HL-60/S4 treated with phorbol 12-myristate 13-acetate at 8.2 ng/mL for 4 days and 3 days (cell line): Measurements from ENCODE around the gene CDK12.
"Not testable (repeated sequence)": the region's sequence is repeated elsewhere in the genome, so short reads cannot be mapped to it uniquely, and the experiment has no call there.

Experiments used
- in situ Hi-C: fragments of 300-500 bp; cut with MboI; formaldehyde crosslinking; loops from 2 replicates; pipeline ENCODE4 v1.15.0; 2022; ENCODE audit warnings: low sequenced_read_pairs

Gene CDK12

GRCh38 chr17:39496921-39497320 lies 35.6 kb downstream of the CDK12 start:
- in situ Hi-C loops, result not testable (repeated sequence)

DNA sequence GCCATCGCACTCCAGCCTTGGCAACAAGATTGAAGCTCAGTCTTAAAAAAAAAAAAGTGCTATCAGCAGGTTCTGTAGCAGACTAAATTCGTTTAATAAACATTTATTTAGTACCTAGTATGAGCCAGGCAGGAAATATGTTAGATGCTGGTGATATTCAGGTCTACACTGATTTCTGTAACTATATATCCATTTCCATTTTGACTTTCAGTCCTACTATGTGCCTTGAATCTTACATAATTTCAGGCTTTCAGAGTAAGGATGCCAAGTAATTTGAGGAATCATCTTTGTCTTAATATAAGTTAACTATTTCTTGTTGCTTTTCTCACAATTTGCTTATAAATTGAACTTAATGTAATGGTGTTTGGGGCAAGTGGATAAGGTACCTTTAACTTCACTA lies 46.2 kb downstream of the CDK12 start:
- in situ Hi-C loops, result no loop called here

GRCh38 chr17:39508987-39509386 lies 47.7 kb downstream of the CDK12 start:
- in situ Hi-C loops, result no loop called here

DNA sequence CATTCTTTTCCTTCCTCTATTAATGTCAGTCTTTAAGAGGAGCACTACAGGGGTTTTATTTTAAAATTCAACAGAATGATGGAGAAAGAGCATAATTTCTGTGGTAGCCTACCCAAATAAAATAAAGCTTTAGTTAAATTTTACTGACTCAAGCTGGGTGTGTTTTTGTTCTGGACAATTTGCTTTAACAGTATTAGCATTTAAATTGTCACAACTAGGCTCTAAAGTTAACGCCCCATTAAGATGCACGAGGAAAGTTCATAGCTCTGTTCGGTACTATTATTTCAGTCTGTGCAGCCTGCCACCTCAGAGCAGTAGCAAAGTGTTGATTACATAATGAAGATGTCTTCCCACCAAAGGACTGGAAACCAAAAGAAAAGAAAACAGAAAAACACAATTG lies 52.0 kb downstream of the CDK12 start:
- in situ Hi-C loops, result no loop called here

GRCh38 chr17:39513915-39514314 lies 52.6 kb downstream of the CDK12 start:
- in situ Hi-C loops, result no loop called here

DNA sequence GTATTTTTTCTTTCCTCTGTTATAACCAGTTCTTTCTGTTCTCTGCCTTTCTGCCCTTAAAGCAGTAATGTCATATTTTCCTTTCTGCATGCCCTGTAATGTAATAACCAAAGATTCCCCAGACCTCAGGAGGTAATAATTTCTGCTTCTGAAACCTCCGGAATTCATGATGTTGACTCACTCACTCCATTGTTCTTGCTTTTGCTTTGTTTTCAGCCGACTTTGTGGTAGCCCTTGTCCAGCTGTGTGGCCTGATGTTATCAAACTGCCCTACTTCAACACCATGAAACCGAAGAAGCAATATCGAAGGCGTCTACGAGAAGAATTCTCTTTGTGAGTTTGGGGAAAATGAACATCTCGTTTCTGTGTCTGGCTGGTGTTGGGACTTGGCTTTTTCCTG lies 55.9 kb downstream of the CDK12 start:
- in situ Hi-C loops, result no loop called here

DNA sequence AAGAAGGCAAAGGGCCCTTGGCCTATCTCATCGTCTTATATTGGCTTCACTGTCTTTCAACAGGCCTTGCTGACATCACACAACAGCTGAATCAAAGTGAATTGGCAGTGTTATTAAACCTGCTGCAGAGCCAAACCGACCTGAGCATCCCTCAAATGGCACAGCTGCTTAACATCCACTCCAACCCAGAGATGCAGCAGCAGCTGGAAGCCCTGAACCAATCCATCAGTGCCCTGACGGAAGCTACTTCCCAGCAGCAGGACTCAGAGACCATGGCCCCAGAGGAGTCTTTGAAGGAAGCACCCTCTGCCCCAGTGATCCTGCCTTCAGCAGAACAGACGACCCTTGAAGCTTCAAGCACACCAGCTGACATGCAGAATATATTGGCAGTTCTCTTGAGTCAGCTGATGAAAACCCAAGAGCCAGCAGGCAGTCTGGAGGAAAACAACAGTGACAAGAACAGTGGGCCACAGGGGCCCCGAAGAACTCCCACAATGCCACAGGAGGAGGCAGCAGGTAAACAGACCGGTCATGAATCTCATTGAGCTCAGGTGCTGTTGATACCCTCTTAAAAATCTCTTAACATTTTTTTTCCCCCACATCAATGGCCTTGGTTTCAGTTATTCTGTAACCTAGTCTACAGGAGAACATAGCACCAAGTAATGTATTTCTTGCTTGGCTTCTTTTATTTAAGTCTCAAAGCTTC lies 64.7 kb downstream of the CDK12 start:
- in situ Hi-C loops, result no loop called here

GRCh38 chr17:39527220-39527813 lies 66.0 kb downstream of the CDK12 start:
- in situ Hi-C loops, result no loop called here

DNA sequence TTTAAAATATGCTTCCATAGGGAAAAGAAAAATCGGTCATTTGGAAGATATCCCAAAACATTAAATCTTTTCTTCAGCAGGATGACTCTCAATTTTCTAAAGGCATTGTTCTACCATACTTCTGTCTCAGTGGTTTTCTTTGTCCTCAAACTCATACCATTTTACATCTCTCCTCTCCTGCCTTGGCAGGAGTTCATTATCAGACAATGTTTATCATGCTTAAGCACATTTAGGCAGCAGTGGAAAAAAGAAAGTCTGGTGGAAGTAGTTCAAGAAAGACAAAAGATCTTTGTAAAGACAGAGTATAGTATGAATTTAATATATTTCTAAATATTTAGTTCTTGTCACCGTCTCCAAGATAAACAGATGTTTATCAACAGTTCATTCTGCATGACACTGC lies 68.2 kb downstream of the CDK12 start:
- in situ Hi-C loops, result no loop called here

DNA sequence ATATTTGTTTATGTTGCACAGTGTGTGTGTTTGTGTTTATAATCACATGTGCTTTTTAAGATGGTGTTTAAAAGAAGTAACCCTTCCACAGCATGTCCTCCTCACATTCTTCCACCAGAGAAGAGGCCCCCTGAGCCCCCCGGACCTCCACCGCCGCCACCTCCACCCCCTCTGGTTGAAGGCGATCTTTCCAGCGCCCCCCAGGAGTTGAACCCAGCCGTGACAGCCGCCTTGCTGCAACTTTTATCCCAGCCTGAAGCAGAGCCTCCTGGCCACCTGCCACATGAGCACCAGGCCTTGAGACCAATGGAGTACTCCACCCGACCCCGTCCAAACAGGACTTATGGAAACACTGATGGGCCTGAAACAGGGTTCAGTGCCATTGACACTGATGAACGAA lies 69.2 kb downstream of the CDK12 start:
- in situ Hi-C loops, result no loop called here

DNA sequence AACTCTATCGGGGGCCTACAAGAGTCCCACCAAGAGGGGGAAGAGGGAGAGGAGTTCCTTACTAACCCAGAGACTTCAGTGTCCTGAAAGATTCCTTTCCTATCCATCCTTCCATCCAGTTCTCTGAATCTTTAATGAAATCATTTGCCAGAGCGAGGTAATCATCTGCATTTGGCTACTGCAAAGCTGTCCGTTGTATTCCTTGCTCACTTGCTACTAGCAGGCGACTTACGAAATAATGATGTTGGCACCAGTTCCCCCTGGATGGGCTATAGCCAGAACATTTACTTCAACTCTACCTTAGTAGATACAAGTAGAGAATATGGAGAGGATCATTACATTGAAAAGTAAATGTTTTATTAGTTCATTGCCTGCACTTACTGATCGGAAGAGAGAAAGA lies 70.0 kb downstream of the CDK12 start:
- in situ Hi-C loops, result no loop called here

DNA sequence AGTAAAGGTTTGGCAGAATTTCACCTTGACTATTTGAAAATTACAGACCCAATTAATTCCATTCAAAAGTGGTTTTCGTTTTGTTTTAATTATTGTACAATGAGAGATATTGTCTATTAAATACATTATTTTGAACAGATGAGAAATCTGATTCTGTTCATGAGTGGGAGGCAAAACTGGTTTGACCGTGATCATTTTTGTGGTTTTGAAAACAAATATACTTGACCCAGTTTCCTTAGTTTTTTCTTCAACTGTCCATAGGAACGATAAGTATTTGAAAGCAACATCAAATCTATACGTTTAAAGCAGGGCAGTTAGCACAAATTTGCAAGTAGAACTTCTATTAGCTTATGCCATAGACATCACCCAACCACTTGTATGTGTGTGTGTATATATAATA lies 72.6 kb downstream of the CDK12 start:
- in situ Hi-C loops, result no loop called here

GRCh38 chr17:39534768-39535405 lies 73.6 kb downstream of the CDK12 start:
- in situ Hi-C loops, result no loop called here

- in situ Hi-C loops, result no loop called here
These were observed 75.2 kb downstream of the CDK12 start for GRCh38 chr17:39536468-39536867.

GRCh38 chr17:39537364-39537763 lies 76.1 kb downstream of the CDK12 start:
- in situ Hi-C loops, result not testable (repeated sequence)

DNA sequence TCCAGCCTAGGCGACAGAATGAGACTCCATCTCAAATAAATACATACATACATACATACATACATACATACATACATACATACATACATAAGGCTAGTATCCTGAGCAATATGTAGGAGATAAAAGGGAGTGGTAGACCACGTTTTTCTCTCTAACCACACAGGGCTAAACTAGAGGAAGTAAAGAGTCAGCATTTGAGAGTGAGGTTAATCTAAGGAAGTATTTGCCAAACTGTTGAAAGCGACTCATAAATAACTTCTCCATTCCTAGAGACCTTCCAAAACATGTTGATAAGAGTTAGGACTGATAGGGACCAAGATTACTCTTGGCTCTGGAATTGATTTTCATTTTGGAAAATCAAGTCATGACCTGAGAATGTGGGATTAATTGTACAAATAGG lies 77.6 kb downstream of the CDK12 start:
- in situ Hi-C loops, result no loop called here

- in situ Hi-C loops, result no loop called here
These were observed 79.3 kb downstream of the CDK12 start for GRCh38 chr17:39540611-39541010.

DNA sequence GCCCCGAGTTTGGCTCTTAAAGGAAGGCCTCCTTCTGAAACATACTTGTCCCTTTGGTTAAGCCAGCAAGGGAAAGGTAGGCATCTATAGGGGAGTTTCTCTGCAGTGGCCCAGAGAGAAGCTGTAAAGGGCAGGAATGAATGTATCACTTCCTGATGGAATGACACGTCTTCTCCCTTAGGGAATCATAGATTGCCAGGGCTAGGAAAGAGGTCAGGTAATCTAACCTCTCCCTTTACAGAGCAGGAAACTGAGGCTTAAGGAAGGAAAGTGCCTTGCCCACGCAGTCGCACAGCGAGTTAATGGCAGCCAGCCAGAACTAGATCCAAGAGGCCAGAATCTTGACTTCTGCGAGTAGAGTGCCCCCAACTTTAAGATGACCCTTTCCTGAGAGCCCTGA lies 80.4 kb downstream of the CDK12 start:
- in situ Hi-C loops, result no loop called here

GRCh38 chr17:39543176-39543575 lies 81.9 kb downstream of the CDK12 start:
- in situ Hi-C loops, result no loop called here

GRCh38 chr17:39543664-39544063 lies 82.4 kb downstream of the CDK12 start:
- in situ Hi-C loops, result no loop called here

GRCh38 chr17:39544361-39544760 lies 83.1 kb downstream of the CDK12 start:
- in situ Hi-C loops, result not testable (repeated sequence)

- in situ Hi-C loops, result no loop called here
These were observed 86.6 kb downstream of the CDK12 start for GRCh38 chr17:39547713-39548478.
